Testis (tissue), 3 donors: ENCODE data around the gene IRS1. TPM values are rescaled to one million over a fixed set of nuclear protein-coding genes. Genes with fewer than 3 reads are reported as not detected.

Source experiments
- DNase-seq: peaks from one replicate; pipeline ENCODE4 v3.0.0-alpha.2; 2019
- H3K27ac ChIP-seq, 2 donors: fragments of 200-600 bp; sonication (generic); one replicate each; pipeline ENCODE4 v1.5.1; 2019
- H3K27me3 ChIP-seq: fragments of 200-600 bp; sonication (generic); one replicate; pipeline ENCODE4 v1.5.1; 2019
- H3K36me3 ChIP-seq: fragments of 200-600 bp; sonication (generic); one replicate; pipeline ENCODE4 v1.5.1; 2017; ENCODE audit warnings: low read depth; ENCODE audit errors: missing control alignments
- H3K4me1 ChIP-seq: fragments of 200-600 bp; sonication (generic); one replicate; pipeline ENCODE4 v1.5.1; 2019
- H3K4me3 ChIP-seq, 2 donors: fragments of 200-600 bp; sonication (generic); one replicate each; pipeline ENCODE4 v1.5.1; 2017 to 2019
- H3K9me3 ChIP-seq: fragments of 200-600 bp; sonication (generic); one replicate; pipeline ENCODE4 v1.5.1; 2017
- POLR2A ChIP-seq: fragments of 450-650 bp; IDR thresholded peaks from one replicate; pipeline ENCODE4 v1.6.1; 2017; ENCODE audit warnings: antibody characterized with exemption, mild to moderate bottlenecking, moderate library complexity
- WGBS, 2 donors: methylation state at CpG; one replicate each; pipeline ENCODE4 v1.1.5; 2018; 5-methylcytosine and 5-hydroxymethylcytosine counted together
- intact Hi-C: fragments of 100-400 bp; cut with DNase I; formaldehyde crosslinking; loops from one replicate; pipeline ENCODE4 v1.15.1; 2023; ENCODE audit warnings: low total_unique reads
- polyA plus RNA-seq: library from polyadenylated mRNA; stranded (reverse); fragments of 350-450 nt; fragmentation: Illumina TruSeq; extraction: RNeasy Lipid Tissue Mini Kit (QIAGEN cat#74804); gene quantifications from one replicate; pipeline ENCODE4 v1.2.3, GENCODE V29; 2014; ENCODE audit warnings: low read depth, low replicate concordance; ENCODE audit not compliant: insufficient read depth
- total RNA-seq, 2 donors: library from RNA; depleted of rRNA; stranded (reverse); fragments of >200 nt; gene quantifications; one replicate each; pipeline ENCODE4 v1.2.3, GENCODE V29; 2016
- TF ChIP-seq, protein P1 (sequence below), 3 experiments: fragments of 450-650 bp in 2 of 3; fragments of 200-600 bp in 1 of 3; sonication (generic) in 1 of 3; IDR thresholded peaks; one replicate each; pipeline ENCODE4 v1.5.1; 2016 to 2019; ENCODE audit warnings: antibody characterized with exemption in 3 of 3, mild to moderate bottlenecking in 2 of 3, moderate library complexity in 1 of 3

Gene IRS1
- total and polyA plus RNA-seq, 3 donors from 2014 or later, result 3.1 to 5.9 (median 3.1) TPM

DNA sequence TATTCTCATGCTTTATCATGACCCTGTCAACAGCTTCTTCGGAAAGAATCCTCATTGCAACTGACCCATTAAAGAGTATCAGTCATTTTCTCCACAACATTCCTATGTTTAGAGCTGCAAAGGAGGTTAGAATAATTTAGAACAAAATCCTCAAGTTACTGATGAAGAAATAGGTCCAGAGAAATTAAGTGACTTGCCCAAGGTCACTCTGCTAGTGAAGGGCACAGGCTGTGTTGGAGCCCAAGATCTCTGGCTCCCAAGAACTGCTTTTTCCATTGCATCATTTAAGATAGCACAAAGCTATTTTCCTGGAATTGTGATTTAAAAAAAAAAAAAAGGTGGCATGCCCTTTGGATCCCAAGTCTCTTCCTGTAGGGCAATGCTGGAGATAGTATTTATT lies 9.6 kb downstream of the IRS1 start:
- Histone ChIP-seq H3K9me3 (no peaks in the 10 kb centered on the region), H3K27ac (no peak overlapping the region), H3K27me3 (no peaks in the 10 kb centered on the region), H3K4me3 (no peak overlapping the region), H3K4me1 (no peaks in the 10 kb centered on the region), H3K36me3 (no peaks in the 10 kb centered on the region)
- WGBS, 2 donors, result 38 to 65% methylated on average over 1 of the region's 1 CpG
- intact Hi-C loops, result loop anchor here (10.0 kb wide), 1 partner anchor 65 kb away; no protein-coding TSS in a partner anchor
- TF ChIP-seq, protein P1, sequence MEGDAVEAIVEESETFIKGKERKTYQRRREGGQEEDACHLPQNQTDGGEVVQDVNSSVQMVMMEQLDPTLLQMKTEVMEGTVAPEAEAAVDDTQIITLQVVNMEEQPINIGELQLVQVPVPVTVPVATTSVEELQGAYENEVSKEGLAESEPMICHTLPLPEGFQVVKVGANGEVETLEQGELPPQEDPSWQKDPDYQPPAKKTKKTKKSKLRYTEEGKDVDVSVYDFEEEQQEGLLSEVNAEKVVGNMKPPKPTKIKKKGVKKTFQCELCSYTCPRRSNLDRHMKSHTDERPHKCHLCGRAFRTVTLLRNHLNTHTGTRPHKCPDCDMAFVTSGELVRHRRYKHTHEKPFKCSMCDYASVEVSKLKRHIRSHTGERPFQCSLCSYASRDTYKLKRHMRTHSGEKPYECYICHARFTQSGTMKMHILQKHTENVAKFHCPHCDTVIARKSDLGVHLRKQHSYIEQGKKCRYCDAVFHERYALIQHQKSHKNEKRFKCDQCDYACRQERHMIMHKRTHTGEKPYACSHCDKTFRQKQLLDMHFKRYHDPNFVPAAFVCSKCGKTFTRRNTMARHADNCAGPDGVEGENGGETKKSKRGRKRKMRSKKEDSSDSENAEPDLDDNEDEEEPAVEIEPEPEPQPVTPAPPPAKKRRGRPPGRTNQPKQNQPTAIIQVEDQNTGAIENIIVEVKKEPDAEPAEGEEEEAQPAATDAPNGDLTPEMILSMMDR (IDR thresholded peaks at IDR 0.05), result no peak
- TF ChIP-seq POLR2A, result no peak
- DNase-seq, result no peak

DNA sequence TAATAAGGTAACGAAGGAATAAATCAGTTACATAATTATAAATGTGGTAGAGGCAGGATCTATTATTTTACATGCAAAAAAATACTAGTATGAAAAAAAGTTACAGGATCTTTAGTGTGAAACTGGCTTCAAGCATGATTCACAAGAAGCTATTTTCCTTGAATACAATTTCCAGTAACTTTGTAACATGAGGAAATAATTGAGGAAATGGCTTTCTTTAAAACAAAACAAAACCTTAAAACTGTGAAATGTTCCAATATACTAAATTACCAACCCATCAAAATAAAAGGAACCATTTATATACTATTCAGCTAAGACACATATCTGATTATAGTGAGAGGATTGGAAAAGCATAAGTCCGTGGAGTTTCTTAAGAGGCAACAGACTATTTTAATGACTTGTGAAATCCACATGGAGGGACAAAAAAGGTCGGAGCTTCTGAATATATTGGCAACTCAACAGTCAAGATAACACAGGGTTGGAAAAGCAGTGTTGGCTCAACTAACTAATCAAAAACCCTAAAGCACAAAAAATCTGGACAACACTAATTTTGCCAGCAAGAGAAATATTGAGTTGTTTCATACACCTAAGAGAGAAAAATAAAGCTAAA lies 10.6 kb downstream of the IRS1 start:
- Histone ChIP-seq H3K4me3 (no peak overlapping the region), H3K27me3 (no peaks in the 10 kb centered on the region), H3K27ac (no peak overlapping the region), H3K9me3 (no peaks in the 10 kb centered on the region), H3K36me3 (no peaks in the 10 kb centered on the region), H3K4me1 (no peaks in the 10 kb centered on the region)
- 43 to 45% methylated on average over 3 of the region's 3 CpGs for WGBS, 2 donors
- no peak for DNase-seq
- intact Hi-C loops, result no loop called here
- TF ChIP-seq, protein P1 (IDR thresholded peaks at IDR 0.05), result no peak
- no peak for TF ChIP-seq POLR2A

DNA sequence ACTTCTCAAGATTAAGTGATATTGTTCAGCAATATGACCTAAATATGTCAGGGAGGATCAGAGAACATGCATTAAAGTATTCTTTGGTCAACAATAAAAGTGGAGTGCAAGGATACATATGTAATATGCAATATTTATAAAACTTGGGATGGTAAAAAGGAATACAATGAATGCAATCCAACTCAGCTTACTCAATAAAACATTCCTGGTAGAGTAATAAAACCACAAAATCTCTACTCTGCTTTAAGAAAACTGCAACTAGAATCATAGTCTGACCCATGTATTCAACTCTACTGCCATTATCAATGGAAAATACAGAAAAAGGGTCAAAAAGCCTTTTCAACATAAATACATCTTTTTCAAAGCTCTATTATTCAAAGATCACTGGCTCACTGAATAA lies 11.6 kb downstream of the IRS1 start:
- intact Hi-C loops, result no loop called here
- Histone ChIP-seq H3K36me3 (no peaks in the 10 kb centered on the region), H3K27me3 (no peaks in the 10 kb centered on the region), H3K27ac (no peak overlapping the region), H3K9me3 (no peaks in the 10 kb centered on the region), H3K4me3 (no peak overlapping the region), H3K4me1 (no peaks in the 10 kb centered on the region)
- TF ChIP-seq POLR2A, result no peak
- TF ChIP-seq, protein P1 (IDR thresholded peaks at IDR 0.05), result no peak
- DNase-seq, result no peak

DNA sequence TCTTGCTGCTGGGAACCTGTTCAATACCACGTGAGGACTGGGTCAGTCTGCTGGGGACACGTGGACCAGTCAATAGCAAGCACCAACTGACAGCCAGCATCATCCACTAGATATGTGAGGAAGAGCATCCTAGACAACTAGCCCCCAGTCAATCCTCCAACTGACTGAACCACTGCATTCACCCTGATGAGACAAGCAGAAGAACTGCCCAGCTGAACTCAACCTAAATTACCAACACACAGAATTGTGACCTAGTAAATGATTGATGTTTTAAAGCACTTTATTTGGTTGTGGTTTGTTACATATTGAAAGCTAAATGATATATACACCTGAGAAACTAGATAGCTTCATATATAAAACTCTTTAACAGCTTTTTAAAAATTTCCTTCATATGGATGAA lies 15.7 kb downstream of the IRS1 start:
- intact Hi-C loops, result no loop called here
- H3K4me1 ChIP-seq, result no peaks in the 10 kb centered on the region

More for the DNA sequence above, 15.7 kb downstream of the IRS1 start:
- Histone ChIP-seq H3K9me3 (no peaks in the 10 kb centered on the region), H3K36me3 (no peaks in the 10 kb centered on the region), H3K4me3 (no peak overlapping the region), H3K27me3 (no peaks in the 10 kb centered on the region), H3K27ac (no peak overlapping the region)
- WGBS, 2 donors, result 94 to 96% methylated on average over 2 of the region's 2 CpGs
- DNase-seq, result no peak
- TF ChIP-seq POLR2A, result no peak
- TF ChIP-seq, protein P1 (IDR thresholded peaks at IDR 0.05), result no peak
